ENCODE results near the gene EFHB.
"Not testable (repeated sequence)": the region's sequence is repeated elsewhere in the genome, so short reads cannot be mapped to it uniquely, and the experiment has no call there.

The EFHB gene, protein sequence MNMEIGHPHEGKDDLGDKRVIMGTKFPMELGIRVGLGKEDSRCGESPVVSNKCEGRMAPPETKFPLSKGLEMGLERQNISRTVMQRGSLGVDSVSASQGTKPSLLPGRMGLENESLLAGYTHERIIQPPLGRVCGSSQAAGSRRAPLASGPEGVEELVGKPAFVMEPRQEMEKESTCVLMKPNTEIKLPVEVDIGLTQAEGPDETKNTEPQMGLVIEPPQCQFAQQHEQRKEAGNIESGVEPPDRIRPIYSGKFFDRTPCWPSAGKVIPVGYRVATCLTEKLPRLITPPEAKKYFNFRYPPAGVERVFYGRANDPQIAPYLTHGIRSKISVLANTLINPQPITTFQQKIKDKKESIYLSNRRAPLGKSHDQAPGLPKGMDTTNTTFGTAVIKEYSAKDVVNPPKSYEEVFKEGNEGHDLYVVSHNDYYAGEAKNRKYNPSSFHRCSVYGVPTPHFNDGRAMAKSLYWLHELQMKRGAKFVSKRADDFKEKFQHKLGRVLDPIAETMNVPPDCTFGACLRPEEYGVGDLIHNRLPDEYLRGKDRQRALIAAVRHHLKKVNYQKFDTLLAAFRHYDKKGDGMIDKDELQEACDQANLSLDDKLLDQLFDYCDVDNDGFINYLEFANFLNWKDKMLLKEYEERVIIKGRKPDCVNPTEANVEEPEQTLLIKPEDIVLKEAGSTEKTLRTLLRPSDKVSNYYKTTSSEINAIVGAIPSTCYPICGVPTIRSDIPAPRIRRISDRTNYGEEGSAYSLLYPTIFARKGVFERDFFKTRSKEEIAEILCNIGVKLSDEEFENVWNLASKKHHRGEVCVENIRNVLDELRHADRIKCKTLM

GRCh38 chr3:19934098-19934566 is at the start of gene EFHB:
Gene EFHB, minus strand, starts transcription at chr3:19934217. Its CDS starts 199 bp downstream, at chr3:19934018.
- peak; percentile 15 for DNase-seq

GRCh38 chr3:19972054-19972453 is 38.0 kb upstream of the EFHB start:
- no peak for DNase-seq

- DNase-seq, result no peak
Observed at GRCh38 chr3:19970327-19970726, 36.3 kb upstream of the EFHB start.

- no peak for DNase-seq
Observed at GRCh38 chr3:19967812-19968211, 33.8 kb upstream of the EFHB start.

DNA sequence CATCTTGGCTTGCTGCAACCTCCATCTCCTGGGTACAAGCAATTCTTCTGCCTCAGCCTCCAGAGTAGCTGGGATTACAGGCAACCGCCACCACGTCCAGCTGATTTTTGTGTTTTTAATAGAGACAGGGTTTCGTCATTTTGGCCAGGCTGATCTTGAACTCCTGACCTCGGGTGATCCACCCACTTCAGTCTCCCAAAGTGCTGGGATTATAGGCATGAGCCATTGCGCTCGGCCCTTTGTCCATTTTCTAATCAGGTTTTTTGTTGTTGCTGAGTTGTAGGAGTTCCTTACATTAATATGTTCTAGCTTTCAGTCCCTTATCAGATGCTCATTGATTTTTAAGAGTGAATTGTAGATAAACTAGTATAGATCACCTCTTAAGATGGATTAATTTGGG is 33.2 kb upstream of the EFHB start:
- no peak for DNase-seq

GRCh38 chr3:19961960-19962359 is 27.9 kb upstream of the EFHB start:
- no peak for DNase-seq

GRCh38 chr3:19960696-19961095 is 26.7 kb upstream of the EFHB start:
- no peak for DNase-seq

GRCh38 chr3:19959505-19959904 is 25.5 kb upstream of the EFHB start:
- no peak for DNase-seq

- DNase-seq, result not testable (repeated sequence)
Observed at GRCh38 chr3:19957354-19957753, 23.3 kb upstream of the EFHB start.

- DNase-seq, result no peak
Observed at GRCh38 chr3:19954676-19955075, 20.7 kb upstream of the EFHB start.

DNA sequence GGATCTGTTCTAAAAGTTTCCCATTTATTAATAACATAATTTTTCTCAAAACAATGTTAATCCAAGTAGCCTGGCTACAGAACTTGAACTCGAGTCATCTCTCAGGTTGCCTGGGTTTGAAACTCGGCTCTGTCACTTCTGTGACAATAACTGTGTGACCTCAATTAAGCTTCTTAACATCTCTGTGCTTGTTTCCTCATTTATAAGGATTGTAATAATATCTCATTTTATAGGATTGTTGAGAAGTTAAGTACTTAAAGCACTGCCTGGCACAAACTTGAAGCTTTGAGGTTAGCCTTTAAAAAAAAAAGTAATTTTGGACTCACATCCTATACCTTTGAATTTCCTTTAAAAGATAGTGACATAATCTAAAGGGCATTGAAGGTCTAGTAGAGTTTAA is 16.3 kb upstream of the EFHB start:
- DNase-seq, result no peak

GRCh38 chr3:19948226-19948591 is 14.2 kb upstream of the EFHB start:
- no peak for DNase-seq

GRCh38 chr3:19947549-19948225 is 13.7 kb upstream of the EFHB start:
- DNase-seq, result peak; percentile 41

DNA sequence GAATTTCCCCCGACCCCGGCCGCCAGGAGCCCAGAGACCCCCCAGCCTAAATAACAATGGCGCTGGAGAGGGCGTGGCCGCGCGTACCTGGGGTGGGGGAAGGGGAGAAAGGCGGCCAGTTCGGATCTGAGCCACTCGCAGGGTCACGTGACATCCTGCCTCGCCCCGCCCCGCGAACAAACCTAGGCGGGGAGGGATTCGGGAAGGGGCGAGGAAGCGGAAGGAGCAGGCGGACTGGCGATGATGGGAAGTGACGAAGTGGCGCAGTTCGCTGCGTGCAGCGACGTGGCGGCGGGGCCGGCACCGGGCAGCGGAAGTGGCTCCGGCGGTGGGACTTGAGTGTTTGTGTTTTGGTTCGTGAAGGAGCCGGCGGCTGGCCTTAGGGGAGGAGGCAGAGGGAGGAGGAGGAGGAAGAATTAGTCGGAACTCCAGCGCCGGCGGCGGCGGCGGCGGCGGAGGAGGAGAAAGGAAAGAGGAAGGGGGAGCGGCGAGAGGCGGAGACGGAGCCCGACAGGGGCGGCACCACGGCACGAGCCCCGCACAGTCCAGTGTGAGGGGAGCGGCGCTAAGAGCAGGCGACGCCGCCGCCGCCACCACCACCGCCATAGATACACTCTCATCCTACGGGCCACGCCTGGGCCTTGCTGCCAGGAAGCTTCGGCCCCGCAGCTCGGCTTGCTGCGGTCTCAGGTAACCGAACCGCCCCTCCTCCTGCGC is 13.0 kb upstream of the EFHB start, which contains the start of gene RAB5A:
RAB5A (plus strand) TSS at position 266 of the 717 bp plus-strand sequence. CDS start 3,802 bp downstream, outside the sequence.
- peak; percentile 99 for DNase-seq

DNA sequence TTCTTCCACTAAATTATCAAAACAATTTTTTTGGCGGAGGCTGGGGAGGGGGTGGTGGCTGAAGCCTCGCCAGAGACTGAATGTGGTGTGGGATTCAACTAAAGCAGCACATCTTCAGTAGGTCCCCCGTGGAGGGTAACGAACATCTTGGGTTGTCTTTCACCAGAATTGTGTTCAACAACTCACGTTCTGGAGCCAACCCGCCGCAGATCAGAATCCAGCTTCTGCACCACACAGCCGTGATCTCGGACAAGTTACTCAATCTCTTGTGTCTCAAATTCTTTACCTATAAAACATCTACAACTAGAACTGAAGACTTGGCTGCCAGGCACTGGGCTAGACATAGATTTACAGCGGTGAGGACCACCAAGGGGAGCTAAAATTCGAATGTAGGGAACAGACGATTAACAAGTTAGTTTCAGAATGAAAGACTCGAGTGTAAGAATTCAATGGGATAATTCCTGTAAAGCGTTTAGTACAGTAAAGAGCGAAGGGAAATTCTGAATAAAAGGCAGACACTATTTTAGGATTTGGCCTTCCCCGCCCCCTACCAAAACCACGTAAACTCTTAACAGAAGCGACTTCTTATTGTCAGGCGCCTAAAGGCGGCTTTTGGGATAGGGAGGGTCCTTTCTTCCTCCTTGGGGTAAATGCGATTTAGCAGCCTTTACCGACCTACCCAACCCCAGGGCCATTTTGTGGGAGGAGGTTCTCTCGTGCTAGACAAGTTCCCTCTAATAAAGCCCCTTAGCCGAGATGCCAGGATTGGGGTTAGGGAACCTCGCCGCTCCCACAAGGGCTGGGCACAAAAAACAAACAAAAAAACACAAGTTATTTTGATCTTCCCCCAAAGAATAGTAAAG is 12.2 kb upstream of the EFHB start:
- no peak for DNase-seq

GRCh38 chr3:19945534-19945933 is 11.5 kb upstream of the EFHB start:
- no peak for DNase-seq

DNA sequence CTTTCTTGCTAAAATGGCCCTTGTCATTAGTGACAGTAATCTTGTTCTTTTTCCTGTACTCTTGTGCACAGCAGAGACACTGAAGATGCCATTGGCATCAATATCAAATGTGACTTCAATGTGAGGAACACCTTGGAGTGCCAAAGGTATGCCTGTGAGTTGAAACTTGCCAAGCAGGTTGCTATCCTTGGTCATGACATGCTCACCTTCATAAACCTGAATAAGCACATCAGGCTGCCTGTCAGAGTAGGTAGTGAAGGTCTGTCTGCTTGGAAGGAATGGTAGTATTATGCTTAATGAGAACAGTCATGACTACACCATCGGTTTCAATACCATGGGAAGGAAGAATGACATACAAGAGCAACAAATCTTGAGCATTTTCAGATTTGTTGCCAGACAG is 6.6 kb upstream of the EFHB start:
- DNase-seq, result no peak

- DNase-seq, result no peak
Observed at GRCh38 chr3:19938295-19938627, 4.2 kb upstream of the EFHB start.

DNA sequence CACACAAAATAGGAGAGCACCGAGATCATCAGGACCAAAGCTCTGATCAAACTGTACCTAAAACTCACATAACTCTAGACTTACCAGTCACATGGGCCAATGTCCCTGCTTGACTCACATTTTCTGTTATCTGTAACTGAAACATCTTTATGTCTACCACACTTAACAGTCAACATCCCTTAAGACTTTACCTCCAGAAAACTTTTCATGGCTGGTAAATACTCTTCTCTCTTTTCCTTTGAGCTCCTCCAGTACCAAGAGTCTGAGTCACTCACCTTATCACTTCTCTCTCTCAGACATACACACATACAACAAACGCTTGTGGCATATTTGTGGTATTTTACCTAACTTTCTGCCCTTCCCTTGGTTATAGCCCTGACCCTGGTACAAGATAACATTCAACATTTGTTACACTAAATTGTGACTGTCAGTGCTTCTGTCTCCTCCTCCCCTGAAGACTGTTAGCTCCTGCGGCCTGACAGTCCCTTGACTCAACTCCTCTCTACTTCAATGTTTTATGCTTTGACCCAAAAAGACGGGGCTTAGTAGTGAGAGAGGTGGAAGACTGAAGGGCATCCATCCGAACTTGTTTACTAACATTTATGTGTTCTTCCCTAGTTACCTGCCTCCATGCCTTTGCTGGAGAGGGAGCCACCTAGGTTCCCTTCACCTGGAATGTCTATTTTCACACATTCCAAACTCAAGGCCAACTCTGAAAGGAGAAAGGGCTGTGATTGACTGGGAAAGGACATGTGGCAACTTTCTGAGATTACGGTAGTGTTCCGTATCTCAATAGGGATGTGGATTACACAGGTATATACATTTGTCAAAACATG is 3.7 kb upstream of the EFHB start:
- peak; percentile 72 for DNase-seq

DNA sequence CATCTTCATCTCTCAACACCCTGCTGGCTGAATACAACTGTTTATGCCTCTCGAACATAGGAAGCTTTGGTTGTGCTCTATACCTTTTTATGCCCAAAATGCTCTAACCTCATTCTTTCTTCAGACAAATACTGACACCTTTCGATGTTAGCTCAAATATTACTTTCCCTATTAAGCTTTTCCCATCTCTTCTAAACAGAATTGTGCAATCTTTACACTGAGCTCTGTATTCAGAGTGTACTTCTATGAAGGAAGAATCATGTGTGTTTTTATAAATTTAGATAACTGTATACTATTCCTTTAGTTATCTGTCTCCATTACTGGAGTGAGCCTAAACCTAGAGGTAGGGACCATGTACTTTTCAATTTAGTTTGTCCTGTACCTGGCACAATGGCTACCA is 1.6 kb downstream of the EFHB start:
- no peak for DNase-seq

DNA sequence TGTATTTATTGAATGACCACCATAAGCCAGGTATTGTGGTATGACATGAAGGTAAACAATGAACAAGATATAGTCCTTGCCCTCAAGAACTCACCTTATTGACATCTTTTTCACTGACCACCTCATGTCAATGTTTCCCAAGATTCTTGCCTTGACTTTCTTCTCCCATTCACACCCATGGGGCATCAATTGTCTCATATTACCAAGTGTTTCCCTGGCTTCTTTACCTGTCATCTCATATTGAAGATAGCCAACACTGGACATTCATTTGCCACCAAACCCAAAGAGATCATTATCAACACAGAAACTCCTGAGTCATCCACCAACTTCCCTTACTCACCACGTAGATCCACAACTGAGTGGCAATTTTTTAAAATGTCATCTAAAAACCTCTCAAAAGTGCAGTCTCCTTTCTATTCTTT is 2.2 kb downstream of the EFHB start:
- peak; percentile 74 for DNase-seq
